DND-41 (cell line): Measurements from ENCODE around the gene TSPAN18.

ENCODE experiments used
- CTCF ChIP-seq: IDR thresholded peaks from 2 replicates; pipeline ENCODE4 v1.5.1; 2012; ENCODE audit warnings: borderline replicate concordance, low read length, moderate library complexity, mild to moderate bottlenecking; ENCODE audit not compliant: poor library complexity, severe bottlenecking; ENCODE audit errors: extremely low read depth
- EZH2 ChIP-seq: IDR thresholded peaks from 3 replicates; pipeline ENCODE4 v1.6.1; 2012; ENCODE audit warnings: borderline replicate concordance, low read depth, mild to moderate bottlenecking, moderate library complexity, low read length, inconsistent platforms; ENCODE audit not compliant: severe bottlenecking

GRCh38 chr11:44834846-44835245 is 108.1 kb downstream of the TSPAN18 start:
- TF ChIP-seq CTCF = no peak
- no peak for TF ChIP-seq EZH2
